Brain pericyte (primary cell): Measurements from ENCODE around the gene HDHD2.

Experiments
- DNase-seq: peaks from one replicate; pipeline ENCODE4 v3.0.0-alpha.2; 2012; ENCODE audit warnings: low read depth, low spot score

HDHD2 gene

DNA sequence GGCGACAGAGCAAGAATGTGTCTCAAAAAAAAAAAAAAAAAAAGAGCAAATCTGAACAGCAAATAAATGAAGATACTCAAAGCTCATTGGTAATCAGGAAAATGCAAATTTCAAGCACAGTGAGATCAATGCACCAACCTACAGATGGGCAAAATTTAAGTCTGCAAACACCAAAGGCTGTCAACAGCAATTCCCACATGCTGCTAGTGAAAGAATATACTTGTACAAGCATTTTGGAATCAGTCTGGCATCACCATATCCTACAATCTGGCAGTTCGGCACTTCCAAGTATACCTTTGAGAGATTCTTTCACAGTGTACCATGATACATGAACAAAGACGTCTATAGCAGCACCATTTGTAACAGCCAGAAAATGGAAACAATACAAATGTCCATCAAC, 4.1 kb downstream of the HDHD2 start:
- no peak for DNase-seq

DNA sequence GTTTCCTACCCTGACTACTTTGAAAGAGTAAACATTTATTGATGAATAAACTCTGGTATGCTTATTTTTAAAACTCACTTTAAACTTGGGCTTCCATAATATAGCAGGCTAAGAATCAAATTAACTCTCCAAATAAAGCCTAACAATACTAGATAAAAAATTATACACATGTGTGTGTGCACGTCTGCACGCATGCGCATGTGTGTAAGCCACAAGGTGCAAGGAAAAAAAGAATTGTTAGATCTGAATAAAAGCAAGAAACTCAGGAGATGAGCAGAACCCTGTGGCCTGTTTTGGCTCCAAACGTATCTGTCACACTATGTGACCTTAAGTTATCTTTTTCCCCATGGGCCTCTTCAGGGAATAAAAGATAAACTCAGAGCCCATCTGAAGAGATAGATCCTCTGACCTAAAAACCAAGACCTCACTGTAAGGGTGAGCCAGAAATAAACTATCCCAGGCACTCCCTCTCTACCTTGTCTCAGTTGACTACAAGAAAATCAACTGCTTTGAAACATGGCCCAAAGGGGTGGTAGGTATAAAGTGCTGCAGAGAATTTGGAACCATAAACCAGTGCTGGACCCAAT, 6.3 kb downstream of the HDHD2 start:
- DNase-seq, result no peak

DNA sequence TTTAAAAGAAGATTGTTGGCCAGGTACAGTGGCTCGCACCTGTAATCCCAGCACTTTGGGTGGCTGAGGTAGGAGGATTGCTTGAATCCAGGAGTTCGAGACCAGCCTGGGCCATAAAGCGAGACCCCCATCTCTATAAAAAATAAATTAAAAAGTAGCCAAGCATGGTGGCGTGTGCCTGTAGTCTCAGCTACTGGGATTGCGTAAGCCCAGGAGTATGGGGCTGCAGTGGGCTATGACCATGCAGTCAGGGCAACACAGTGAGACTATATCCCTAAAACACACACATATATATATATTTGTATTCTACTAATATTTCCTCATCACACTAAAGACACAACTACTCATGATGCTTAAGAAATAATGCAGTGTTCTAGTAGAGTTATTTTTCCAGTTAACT, 7.1 kb downstream of the HDHD2 start:
- DNase-seq, result no peak

DNA sequence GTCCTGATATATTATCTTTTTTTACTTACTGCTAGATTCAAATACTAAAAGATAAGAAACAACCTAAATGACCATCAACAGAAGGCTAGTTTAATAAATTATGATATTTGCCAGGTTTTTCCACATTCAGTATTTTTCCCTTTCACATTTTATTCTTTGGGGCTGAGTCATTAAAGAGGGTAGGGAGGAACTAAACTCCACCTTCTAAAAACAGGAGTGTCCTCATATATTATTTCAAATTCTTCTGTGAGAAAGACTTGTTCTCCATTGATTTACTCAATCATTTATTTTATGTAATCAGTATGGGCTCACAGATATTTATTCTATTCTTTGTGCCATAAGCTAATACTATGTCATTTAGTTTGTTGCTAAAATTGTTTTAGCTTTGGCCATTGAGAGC, 9.0 kb downstream of the HDHD2 start:
- DNase-seq, result no peak

DNA sequence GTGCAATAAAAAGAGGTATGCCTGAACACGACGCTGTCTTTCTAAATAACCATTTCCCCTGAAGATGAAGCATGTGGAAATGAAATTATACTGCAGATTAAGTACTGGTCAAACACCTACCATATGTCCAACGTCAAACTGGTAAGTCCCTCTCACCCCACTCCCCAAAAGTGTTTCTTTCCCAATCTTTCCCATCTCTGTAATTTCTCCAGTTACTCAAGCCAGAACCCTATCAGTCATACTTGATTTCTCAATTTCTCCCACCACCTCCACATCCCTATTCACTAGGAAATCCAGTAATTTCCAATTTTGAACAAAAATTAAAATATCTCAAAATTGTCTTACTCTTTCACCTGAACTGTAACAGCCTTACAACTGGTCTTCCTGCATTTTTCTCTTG, 29.2 kb downstream of the HDHD2 start:
- DNase-seq, result no peak

DNA sequence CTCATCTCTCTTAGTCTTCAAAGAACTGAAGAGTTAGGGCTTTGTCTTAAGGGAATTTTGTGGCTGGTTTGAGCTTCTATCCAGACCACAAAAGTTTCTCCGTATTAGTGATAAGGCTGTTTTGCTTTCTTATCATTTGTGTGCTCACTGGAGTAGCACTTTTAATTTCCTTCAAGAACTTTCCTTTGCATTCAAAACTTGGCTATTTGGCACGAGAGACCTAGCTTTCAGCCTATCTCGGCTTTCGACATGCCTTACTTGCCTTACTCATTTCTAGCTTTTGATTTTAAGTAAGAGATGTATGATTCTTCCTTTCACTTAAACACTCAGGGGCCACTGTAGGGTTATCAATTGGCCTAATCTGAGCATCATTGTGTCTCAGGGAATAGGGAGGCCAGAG, 29.9 kb downstream of the HDHD2 start:
- DNase-seq, result no peak

DNA sequence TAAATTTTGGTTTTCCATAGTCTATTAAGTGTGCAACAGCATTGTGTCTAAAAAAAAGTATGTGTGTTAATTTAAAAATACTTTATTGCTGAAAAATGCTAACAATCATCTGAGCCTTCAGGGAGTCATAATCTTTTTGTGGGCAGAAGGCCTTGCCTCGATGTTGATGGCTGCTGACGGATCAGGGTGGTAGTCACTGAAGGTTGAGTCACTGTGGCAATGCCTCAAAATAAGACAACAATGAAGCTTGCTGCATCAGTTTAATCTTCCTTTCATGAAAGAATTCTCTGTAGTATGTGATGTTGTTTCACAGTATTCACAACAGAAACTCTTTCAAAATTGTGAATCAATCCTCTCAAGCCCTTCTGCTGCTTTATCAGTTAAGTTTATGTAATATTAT, 31.3 kb downstream of the HDHD2 start:
- DNase-seq, result no peak

DNA sequence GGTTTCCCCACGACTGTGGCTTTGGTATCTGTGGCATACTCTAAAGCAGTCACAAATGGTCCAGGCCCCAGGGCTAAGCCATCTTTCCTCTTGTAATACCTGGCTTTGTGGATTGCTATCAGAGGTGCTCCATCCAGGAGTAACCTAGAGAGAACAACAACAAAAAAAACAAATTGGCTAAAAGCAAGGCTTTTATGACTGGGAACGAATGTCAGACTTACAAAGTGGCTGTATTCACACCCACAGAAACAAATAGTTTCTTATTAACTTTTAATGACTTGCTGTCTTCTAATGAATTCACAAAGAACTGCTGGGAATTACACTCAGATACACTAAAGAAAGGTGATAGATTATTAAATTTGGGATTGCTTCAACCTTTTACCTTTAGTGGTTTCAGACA, 35.1 kb downstream of the HDHD2 start:
- DNase-seq, result no peak

DNA sequence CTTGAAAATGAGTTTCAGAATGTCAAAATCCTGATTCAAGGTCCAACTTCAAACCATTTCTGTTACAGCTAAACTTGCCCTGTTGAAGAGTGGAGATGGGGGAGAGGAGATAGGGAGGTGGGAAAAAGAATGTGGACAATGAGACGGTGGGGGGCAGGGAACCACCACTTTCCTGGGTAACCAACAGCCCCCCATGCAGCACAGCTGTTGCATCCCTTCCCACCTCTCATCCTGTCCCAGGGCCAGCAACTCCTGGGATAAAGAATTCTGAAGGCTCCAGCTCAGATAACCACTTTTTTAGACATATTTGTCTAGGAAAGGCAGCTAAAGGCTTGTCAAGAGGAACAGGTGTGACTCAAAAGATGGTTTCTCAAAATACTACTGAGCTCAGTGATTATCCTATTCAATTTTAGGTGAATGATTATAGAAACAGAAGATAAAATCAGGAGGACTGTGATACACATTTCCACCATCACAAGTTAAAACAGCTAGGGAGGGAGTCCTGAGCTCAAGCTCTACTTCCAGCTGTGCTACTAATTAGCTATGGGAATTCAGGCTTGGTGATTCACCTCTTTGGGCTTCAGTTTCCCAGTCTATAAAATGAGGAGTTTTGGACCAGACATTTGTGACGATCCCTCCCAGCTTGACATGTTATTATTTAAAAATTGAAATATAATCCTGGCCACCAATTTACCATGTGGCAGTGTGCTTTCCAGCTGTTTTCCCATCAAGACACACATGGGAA, 36.3 kb downstream of the HDHD2 start:
- no peak for DNase-seq

DNA sequence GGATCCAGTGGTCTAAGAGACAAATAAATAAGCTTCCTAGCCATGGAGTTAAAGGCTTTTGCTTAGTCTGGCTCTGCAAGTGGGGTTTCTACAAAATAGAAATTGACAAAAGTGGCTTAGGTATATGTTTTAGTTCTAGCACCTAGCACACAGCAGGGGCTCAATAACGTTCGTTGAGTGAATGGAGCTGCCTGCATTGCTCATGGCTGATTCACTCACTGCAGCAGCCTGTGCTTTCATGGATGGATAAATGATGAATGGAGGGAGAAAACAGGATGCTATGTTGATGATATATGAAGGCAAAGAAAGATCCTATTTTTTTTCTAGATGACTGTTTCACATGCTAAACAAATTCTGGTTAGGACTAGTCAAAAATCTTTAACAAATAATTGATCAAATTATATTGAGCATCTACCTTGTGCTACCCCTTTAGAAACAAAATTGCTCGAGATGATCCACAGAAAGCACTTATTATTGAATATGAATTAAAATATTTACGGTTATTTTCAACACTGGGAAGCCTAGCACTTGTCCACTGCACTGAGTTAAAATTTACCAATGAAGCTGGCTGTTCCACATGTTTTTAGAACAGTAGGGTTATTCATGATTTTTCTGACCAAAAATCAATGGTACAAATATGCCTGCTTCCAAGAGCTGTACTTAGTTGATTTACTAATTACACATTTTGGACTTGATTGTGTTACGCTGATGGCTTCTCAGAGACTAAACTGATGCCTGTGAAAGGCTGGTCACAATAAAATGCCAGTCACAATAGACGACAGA, 39.6 kb downstream of the HDHD2 start:
- no peak for DNase-seq

DNA sequence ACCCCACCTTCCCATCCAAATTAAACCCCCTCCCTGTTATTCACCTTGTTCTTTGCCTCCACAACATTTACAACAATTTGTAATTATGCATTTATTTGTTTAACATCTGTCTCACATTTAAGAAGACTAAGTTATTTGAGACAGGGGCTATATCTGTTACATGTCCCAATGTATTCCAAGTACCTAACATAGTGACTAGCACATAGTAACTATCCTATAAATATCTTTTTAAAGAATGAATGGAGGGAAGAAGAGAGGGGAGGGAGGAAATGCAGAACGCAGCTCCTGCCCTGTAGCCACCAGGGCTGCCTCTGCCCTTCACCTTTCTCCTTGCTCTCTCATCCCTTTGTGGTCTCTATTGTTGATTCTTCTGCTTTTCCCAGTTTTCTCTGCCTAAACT, 40.6 kb downstream of the HDHD2 start:
- DNase-seq, result no peak

DNA sequence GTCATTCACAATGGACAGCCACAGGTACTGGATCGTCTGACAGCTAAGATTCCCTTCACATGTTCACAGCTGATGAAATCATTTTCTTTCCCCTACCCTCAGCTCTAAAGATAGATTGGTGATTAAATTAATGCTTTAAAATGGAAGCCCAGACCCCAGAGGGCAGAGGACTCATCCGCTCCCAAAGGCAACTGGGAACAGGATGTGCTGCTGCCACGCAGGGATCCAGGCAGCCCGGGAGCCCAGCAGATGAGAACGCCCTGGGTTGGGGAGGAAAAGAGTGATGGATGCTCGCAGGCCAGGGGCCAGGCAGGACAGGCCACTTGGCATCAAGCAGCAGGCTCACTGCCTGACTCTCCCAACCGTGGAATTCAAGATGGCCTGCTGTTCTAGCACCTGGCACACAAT, 41.3 kb downstream of the HDHD2 start:
- DNase-seq, result no peak

DNA sequence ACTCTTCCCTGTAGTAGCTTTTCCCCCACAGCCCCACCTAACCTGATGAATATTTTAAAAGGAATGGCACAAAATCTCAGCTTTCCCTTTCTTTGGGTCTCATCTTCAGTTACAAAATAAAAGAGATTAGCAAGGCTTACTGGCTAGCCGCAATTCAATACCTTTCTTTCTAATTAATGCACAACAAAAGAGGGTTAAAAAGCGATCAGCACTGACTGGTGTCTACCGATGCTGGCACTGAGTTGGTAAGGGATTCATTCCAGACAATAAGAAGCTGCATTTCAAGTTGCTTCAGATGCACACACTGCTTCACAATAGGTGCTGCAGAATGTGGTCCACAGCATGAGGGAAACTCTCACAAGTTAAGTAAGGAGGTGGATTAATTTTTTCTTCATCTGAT, 41.9 kb downstream of the HDHD2 start:
- DNase-seq, result no peak

DNA sequence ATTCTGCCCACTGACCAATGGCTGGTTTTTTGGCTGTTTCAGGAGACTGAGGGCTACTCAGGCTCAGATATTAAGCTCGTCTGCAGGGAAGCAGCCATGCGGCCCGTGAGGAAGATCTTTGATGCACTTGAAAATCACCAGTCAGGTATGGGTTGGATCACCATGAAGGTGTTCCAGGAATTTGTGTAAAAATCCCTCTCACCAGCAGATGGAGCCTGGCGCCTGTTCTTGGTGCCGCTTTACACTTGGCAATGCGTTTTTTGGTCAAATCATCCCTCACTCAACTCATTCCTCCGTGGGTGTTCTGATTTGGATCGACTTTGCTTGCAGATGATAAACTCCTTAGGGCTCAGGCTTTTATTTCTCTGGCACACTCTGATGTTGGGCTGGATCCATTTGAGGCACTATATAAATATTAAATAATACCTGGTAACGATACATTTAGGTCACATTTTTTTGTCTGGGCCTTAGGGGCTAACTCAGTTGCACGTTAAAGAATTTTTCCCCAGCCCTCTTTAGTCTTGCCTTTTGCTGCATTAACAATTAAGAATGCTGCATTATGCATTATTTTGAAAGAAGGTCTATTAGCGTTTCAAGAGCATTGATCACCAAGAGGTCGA, 50.0 kb downstream of the HDHD2 start:
- no peak for DNase-seq

DNA sequence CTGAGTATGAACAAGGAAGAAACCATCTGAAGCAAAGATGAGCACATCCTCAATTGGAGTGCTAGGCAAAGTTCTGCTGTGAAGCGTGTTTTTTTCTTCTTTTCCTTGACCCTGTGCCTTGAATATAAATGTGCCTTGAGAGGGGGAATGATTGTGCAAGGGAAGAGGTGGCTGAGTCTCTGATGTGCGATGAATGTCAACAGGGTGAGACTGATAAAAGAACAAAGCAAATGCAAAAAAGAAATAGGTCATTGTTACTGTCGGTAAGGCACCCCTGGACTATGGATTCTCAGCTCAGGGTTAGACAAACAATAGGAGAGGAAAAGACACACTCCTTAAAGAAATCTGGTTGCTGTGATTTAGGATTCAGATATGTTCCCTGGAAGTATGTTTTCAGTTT, 54.5 kb downstream of the HDHD2 start:
- no peak for DNase-seq

DNA sequence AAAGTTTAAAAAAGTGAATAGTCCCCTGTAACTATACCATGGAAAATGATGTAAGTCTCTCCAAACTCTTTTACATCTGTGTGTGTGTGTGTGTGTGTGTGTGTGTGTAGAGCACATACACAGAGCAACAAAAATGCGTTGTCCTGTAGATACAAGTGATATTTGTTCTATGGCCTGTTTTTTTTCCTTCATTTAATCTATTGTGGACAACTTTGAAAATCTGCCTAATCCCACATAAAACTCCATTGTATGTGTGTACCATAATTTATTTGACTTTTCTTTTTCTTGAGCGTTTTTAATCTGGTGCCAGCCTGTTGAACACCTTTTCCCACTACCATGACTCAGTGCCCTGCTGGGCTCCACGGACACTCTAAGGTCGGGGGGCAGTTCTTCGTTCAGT, 62.6 kb downstream of the HDHD2 start:
- DNase-seq, result no peak

DNA sequence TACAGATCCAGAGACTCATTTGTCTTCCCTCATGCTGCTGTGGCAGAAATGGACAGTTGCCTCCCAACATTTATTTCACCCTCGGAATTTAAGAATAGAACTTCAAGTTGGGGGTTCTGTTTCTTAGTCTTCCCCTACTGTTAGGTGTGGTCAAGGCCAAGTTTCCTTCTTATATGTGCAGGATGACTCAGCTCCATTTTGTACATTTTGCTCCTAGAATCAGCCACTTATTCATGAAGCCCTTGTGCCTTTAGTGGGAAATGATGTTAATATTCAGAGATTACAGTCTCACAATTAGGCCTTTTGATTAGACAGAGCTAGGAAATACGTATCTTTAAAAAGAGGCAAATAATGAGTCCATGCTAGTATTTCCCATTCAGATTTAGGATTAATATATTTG, 68.7 kb downstream of the HDHD2 start:
- DNase-seq, result no peak

DNA sequence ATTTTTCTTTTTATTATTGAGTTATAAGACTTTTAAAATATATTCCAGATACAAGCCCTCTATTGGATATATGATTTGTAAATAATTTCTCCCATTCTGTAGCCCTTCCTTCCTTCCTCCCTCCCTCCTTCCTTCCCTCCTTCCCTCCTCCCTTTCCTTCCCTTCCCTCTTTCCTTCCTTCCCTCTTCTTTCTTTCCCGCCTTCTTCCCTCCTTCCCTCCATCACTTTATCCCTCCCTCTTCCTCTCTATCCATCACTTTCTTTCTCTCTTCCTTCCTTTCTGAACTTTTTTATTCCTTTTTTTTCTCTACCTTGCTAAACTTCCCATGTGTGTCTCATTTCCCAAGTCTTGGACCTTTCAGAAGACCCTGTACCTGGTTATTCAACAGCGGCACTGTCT, 69.4 kb downstream of the HDHD2 start:
- DNase-seq, result no peak

DNA sequence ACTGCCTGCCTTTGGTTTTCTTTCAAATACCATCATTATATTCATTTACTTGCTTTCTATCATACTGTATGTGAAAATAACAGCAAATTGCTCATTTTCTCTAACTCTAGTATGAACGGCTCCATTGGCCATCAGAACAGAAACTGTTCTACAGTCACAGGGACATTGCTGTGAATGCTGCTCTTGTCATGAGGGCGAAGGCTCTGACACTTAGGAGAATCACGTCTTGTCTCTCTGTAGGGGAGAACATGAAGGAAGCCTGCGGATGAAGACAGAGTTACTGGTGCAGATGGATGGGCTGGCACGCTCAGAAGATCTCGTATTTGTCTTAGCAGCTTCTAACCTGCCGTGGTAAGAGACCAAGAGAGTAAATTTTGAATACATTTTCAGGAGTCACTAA, 73.2 kb downstream of the HDHD2 start:
- no peak for DNase-seq

DNA sequence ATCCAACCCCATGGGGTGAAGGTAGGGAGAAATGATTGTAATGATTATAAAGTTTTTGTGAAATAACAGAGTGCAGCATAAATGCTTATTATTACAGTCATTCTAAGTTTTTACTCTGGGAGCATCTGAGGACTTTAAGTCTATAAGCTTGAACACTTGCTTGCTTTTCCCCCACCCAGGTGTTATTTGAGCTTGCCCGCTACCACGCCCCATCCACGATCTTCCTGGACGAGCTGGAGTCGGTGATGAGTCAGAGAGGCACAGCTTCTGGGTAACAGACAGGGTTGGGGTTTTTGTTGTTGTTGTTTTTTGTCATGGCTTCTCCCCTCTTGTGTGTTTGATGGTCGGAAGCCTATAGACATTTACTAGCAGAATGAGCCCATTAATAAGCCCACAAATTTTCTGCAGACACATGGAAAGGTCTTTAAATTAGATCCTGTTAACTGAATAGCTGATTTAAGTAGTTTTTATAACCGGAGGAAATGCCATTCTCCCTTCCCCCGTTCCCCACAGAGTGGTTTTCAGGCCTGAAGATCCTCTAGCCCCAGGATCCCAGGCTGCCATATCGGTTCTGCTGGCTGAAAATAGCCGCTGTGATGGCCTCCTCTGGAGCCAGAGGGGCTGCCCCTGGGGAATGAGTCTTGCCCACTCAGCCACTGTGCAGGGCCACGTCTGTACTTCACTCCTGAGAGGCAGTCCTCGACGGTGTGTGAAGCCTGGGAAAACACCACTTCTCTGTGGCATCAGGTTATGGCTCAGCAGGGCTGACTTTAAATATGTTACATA, 75.0 kb downstream of the HDHD2 start:
- no peak for DNase-seq

DNA sequence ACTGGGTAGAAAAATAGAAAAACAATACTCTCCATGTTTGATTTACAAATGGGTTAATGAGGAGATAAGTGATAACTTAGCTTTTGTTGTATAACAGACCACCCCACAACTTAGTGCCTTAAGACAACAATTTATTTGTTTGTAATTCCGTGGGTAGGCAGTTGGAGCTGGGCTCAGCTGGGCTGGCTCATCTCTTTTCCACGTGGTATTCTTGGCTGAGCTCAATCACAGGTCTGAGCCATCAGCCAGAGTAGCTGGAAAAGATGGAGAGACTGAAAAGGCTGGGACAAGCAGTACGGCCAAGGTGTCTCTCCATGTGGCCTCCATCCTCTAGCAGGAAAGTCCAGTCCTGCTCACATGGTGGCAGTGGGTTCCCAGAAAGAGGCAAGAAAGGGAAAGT, 82.7 kb downstream of the HDHD2 start:
- DNase-seq, result no peak

DNA sequence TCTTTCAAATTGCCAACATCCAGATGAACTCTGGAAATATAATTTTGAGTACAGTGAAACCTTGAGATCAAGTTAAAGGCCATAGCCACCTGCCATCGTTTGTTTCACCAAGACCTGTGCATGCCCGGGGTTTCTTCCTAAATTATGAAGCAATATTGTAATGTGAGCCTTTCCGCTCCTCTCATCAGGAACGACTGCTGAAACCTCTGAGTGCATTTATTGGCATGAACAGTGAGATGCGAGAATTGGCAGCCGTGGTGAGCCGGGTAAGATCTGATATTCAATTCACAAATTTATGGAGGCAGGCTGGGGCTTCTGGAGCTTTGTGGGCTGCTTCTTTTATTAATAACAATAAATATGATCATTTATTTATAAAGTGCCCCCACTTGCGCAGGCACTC, 87.2 kb downstream of the HDHD2 start:
- DNase-seq, result no peak
